ENCODE measurements around the gene NXPH4.

Gene NXPH4

GRCh38 chr12:57207731-57208630 lies 8.6 kb upstream of the NXPH4 start:
- H3K4me3 ChIP-seq (ENCODE audit: low read depth, low read length), result no peak overlapping the region
- TF ChIP-seq, protein P1, sequence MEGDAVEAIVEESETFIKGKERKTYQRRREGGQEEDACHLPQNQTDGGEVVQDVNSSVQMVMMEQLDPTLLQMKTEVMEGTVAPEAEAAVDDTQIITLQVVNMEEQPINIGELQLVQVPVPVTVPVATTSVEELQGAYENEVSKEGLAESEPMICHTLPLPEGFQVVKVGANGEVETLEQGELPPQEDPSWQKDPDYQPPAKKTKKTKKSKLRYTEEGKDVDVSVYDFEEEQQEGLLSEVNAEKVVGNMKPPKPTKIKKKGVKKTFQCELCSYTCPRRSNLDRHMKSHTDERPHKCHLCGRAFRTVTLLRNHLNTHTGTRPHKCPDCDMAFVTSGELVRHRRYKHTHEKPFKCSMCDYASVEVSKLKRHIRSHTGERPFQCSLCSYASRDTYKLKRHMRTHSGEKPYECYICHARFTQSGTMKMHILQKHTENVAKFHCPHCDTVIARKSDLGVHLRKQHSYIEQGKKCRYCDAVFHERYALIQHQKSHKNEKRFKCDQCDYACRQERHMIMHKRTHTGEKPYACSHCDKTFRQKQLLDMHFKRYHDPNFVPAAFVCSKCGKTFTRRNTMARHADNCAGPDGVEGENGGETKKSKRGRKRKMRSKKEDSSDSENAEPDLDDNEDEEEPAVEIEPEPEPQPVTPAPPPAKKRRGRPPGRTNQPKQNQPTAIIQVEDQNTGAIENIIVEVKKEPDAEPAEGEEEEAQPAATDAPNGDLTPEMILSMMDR (IDR thresholded peaks at IDR 0.05; ENCODE audit: control insufficient read depth, extremely low read depth, insufficient read depth), result no peak
- DNase-seq (ENCODE audit: low read depth), result no peak

DNA sequence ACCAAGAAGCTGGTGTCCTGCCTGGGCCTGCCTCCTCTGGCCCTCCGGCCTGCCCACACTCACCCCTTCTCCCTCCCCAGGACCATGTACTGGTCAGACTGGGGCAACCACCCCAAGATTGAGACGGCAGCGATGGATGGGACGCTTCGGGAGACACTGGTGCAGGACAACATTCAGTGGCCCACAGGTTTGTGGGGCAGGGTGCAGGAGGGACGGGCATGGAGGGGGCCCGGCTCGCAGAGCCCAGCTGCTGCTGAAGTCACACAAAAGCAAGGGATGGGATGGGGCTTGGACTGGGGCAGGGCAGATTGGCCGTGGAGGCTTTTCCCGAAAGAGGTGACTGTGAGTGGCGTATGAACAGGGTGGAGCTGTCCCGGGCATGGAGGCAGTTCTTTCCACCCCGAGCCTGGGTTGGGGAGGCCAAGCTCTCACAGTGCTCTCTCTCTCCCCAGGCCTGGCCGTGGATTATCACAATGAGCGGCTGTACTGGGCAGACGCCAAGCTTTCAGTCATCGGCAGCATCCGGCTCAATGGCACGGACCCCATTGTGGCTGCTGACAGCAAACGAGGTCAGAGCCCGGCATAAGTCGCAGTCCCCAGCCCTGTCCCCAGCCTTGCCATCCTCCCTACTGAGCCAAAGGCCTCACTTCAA lies 7.8 kb upstream of the NXPH4 start:
- DNase-seq (ENCODE audit: low read depth), result no peak
- no peak overlapping the region for H3K4me3 ChIP-seq (ENCODE audit: low read depth, low read length)
- TF ChIP-seq, protein P1 (IDR thresholded peaks at IDR 0.05; ENCODE audit: control insufficient read depth, extremely low read depth, insufficient read depth), result no peak

DNA sequence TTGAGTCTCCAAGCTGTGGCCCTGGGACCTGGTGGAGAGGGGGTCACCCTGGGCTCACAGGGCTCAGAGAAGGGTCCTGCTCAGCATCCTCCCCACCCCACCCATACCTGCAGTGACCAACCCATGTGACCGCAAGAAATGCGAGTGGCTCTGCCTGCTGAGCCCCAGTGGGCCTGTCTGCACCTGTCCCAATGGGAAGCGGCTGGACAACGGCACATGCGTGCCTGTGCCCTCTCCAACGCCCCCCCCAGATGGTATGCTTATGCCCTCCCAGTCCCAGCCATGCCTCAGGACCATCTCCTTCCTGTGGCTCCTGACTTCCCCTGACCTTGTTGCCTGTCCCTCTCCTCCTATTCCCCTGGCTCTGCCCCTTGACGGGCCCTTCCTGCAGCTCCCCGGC lies 6.7 kb upstream of the NXPH4 start:
- no peak for DNase-seq (ENCODE audit: low read depth)
- H3K4me3 ChIP-seq (ENCODE audit: low read depth, low read length), result no peak overlapping the region
- TF ChIP-seq, protein P1 (IDR thresholded peaks at IDR 0.05; ENCODE audit: control insufficient read depth, extremely low read depth, insufficient read depth), result no peak

- TF ChIP-seq, protein P1 (IDR thresholded peaks at IDR 0.05; ENCODE audit: control insufficient read depth, extremely low read depth, insufficient read depth), result no peak
- DNase-seq (ENCODE audit: low read depth), result no peak
- H3K4me3 ChIP-seq (ENCODE audit: low read depth, low read length), result no peak overlapping the region
Observed at GRCh38 chr12:57210461-57210860, 6.1 kb upstream of the NXPH4 start.

DNA sequence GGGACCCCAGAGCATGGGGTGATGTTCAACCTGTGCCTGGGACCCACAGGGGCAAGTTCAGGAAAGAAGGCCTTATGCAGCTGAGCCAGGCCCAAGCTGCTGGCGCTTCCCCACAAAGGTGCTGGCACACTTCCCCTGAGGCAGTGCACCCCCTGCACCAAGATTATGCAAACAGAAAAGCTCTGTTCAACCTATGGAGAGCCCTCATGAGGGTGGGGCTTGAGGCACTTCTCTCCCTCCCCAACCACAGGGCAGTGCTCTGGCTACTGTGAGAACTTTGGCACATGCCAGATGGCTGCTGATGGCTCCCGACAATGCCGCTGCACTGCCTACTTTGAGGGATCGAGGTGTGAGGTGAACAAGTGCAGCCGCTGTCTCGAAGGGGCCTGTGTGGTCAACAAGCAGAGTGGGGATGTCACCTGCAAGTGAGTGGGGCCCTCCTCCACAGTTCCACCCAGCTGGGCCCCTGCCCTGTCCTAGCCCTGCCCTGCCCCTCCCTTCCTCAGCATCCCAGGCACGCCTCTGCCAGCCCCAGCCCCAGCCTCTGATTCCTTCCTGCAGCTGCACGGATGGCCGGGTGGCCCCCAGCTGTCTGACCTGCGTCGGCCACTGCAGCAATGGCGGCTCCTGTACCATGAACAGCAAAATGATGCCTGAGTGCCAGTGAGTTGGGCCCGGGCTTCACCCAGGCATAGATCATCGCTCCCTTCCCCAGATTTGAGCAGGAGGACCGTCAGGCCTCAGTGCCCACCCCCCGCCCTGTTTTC lies 5.5 kb upstream of the NXPH4 start:
- TF ChIP-seq, protein P1 (IDR thresholded peaks at IDR 0.05; ENCODE audit: control insufficient read depth, extremely low read depth, insufficient read depth), result no peak
- no peak for DNase-seq (ENCODE audit: low read depth)
- H3K4me3 ChIP-seq (ENCODE audit: low read depth, low read length), result no peak overlapping the region

- TF ChIP-seq, protein P1 (IDR thresholded peaks at IDR 0.05; ENCODE audit: control insufficient read depth, extremely low read depth, insufficient read depth), result no peak
- no peak for DNase-seq (ENCODE audit: low read depth)
- no peak overlapping the region for H3K4me3 ChIP-seq (ENCODE audit: low read depth, low read length)
Observed at GRCh38 chr12:57211791-57212700, 4.5 kb upstream of the NXPH4 start.

All from LNCaP clone FGC (cell line).